NCI-H2107 (cell line): Measurements from ENCODE around the gene B3GALT5.
"Not testable (repeated sequence)": the region's sequence is repeated elsewhere in the genome, so short reads cannot be mapped to it uniquely, and the experiment has no call there.

Experiments used
- DNase-seq: peaks from one replicate; lab custom pipeline; 2025; lab: John Stamatoyannopoulos, UW

B3GALT5 gene, protein sequence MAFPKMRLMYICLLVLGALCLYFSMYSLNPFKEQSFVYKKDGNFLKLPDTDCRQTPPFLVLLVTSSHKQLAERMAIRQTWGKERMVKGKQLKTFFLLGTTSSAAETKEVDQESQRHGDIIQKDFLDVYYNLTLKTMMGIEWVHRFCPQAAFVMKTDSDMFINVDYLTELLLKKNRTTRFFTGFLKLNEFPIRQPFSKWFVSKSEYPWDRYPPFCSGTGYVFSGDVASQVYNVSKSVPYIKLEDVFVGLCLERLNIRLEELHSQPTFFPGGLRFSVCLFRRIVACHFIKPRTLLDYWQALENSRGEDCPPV

DNA sequence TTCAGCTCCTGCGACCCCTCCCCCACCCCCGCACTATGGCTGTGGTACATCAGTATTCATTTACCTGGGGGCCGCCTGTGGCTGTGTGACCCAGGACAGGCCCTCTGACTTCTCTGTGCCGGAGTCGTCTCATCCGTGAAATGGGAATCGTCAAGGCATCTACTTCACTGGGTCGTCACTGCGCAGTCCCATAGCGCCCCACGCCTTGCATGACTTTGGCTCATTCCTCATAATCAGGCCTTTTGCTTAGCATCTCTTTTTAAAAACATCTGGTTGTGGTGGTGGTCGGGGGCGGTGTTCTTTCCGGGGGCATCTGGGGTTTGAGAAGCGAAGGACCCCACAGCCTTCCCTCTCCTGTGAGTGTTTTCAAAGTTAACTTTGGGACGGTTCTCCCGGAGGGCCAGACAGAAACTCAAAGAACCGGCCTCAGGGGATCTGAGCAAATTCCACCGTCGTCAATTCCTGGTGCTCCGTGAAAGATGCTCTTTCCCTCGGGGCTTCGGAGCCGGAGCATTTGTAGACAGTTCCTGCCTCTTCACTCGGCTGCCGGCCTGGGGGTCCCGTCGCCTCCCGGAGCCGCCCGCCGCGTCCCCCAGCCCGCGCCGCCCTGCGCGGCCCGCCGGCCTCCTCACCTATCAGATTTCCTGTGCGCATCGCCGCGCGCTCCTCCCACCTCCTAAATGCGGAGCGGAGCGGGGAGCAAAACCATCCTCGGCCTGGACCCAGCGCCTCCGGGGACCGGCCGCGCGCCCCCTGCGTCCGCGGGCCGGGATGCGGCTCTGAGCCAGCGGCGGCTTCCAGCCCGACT lies at the start of gene B3GALT5:
Gene B3GALT5, plus strand, starts transcription at position 708 of the 808 bp plus-strand sequence. CDS start 47,620 bp downstream, outside the sequence.
- no peak for DNase-seq

DNA sequence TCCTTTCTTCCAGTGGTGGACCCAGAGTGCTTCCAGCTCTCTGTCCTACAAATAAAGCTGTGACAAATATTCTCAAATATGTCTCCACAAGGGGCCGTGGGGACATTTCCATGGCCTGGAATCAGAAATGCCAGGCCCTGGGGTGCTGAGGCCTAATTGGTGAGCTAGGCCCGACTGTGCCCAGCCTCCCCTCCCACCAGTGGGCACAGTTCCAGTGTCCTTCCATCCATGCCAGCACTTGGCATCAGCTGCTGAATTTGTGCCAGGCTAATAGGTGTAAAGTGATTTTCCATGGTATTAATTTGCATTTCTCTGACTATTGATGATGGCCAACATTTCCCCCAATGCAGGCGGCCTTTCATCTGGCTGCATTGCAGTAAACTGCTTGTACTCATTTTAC lies 48.5 kb upstream of the B3GALT5 start:
- no peak for DNase-seq

DNA sequence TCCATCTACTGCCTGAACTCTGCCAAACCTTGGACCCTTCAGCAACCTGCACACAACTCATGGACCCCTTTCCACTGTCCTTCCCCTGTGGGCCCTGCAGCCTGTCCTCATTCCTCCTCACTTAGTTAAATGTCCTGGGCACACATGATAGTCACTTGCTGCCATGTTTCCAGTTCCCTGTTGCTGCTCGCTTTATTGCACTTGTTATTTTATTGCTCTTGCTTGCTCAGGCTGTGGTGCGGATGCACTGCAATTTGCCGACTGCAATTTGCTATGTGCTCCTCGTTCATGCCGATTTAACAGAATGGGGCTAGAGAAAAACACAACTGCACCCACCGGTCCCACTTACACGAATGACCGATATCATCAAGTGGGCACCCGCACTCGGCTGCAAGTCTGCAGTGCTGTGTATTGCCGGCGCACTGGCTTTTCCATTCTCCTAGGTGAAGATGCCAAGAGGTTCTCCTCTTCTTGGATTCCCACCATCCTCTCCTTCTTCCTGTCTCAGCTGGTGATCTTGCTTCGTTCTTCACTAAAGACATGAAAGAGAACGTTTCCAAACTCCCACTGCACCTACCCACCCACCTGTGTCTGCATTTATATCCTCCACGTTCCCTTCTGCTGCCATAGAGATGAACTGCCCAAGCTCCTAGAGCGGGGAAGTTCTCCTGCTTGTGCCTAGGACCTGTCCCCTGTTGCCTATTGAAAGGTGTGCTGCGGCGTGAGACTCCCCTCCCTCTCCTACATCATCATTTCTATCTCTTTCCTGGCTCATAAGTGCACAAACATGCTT lies 45.4 kb upstream of the B3GALT5 start:
- DNase-seq = no peak

DNA sequence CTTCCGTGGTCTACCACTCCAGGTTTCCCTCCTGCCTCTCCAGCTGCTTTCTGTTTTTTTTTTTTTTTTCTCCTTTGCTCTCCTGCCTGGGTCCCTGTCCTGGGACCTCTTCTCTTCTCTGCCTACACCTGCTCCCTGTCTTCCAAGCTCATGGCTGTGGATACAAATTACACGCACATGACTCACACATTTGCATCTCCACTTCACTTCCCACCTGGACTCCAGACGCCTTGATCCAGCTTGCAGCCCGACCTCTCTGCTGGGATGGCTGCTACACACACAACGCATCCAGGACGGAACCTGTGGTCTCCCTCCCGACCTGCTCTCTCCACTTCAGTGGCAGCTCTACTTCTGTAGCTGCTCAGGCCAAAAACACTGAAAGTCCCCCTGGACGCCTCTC lies 44.4 kb upstream of the B3GALT5 start:
- DNase-seq = no peak

DNA sequence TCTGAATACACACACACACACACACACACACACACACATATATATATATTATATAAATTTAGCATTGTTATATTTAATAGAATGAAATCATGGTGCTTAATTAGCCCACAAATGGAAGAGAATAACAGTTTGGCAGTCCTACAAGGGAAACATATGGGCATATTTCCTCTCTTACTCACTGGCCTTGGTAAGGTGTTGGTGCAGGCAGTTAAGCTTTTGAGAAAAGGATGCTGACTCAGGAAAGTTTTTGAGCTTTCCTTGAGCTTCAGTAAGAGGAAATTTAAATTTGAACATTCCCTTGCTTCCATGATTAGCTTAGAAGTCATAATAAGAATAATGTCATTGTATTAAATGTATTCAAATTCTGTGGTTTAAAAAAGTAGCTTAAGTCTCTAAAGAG lies 37.0 kb upstream of the B3GALT5 start:
- DNase-seq = no peak

DNA sequence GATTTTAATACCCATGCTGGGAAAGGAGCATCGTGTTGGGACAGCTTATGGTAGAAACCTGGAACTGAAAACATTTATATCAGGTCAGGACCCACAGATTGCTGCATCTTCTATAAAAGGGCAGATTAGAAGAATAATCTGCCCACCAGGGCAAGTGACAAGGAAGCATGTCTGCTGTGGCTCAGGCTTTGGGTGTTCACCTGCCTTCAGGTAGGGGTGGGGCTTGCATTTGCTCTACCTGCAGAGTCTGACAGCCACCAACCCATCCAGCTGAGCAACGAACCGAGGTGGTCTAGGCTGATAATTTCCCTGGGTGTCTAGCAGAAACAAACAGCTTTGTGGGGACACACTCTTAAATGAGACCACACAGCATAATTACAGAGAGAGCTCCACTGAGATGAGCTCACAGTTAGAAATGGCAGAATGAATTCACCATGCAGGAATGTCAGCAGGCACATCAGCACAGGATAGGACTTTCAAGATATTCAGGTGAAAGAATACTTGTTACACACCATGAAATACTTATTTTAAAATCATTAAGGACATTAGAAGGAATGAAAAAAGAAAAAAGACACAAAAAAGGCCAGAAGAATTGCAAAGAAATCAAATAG lies 36.1 kb upstream of the B3GALT5 start:
- DNase-seq = no peak

DNA sequence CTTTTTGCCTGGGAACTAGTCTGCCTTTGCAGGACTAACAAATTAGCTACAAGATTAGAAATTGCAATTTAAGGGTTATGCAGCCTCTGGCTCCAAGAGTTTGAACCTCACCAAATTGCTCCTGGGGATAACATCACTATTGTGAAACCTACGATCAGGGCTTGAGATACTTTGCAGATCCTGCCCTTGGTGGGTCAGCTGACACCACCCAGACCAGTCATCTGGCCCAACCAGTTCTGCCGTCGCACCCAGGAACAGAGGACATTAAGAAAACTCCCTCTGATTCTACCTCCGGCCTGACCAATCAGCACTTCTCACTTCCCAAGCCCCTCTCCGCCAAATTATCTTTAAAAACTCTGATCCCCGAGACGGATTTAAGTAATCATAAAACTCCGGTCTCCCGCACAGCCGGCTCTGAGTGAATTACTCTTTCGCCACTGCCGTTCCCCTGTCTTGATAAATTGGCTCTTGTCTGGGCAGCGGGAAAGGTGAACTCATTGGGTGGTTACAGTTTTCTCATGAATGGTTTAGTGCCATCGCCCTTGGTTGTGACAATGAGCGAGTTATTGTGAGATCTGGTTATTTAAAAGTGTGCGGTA lies 32.9 kb upstream of the B3GALT5 start:
- no peak for DNase-seq

DNA sequence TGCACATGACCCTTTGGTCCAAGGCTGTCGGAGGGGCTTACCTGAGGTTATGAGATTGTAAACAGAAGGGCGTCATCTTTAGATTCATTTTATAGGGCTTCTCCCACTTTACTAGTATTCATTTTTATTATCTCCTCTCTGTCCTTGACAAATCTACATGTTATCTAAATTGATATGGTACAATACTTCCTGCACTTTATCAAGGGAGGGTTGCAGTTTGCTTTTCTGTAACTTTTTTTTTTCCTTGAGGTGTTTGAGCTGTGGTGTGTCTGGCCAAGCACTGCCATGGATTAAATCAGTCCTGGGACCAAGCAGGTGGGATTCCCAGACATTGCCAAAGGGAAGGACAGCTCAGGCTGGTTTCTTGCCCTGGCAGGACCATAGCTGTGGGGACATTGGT lies 32.0 kb upstream of the B3GALT5 start:
- no peak for DNase-seq

DNA sequence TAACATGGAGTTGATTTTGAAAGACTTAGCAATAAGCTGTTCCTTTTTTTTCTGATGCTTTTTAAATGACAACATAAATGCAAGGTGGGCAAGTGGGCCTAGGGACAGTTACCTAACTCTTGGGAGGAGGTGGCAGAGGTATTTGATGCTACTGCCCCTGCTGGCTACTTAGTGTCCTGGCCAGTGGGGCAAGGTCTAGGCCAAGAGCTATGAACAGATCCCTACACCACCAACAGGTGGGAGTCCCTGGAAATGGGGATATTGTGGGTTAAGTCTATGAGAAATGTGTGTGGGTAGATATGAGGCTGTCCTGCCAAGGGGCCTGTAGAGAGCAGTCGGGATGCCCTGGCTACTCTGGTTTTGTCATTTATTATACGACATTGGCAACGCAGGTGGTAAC lies 31.3 kb upstream of the B3GALT5 start:
- no peak for DNase-seq

DNA sequence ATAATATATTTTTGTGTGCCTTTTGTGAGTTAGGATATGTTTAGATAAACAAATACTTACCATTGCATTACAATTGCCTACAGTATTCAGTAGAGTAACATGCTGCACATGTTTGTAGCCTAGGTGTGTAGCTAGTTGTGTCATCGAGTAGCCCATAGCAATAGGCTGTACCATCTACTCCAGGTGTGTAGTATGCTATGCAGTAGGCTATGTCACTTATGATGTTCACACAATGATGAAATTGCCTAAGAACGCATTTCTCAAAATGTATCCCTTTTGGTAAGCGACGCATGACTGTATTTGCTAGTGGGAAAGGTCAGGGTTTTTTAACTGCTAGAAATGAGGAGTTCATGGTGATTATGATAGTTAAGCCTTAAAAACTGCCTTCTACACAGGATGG lies 30.0 kb upstream of the B3GALT5 start:
- DNase-seq = no peak

DNA sequence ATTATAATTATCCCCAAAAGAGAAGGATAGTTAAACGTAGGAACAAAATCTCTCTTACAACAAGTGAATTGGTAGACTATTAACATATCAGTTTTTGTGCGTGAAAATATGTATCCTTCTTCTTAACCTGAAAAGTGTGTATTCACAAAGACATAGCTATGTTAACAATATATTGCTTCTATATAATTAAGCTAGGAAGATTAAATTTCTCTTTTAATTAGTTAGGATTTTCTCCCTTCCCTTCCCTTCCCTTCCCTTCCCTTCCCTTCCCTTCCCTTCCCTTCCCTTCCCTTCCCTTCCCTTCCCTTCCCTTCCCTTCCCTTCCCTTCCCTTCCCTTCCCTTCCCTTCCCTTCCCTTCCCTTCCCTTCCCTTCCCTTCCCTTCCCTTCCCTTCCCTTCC lies 29.2 kb upstream of the B3GALT5 start:
- DNase-seq = not testable (repeated sequence)

DNA sequence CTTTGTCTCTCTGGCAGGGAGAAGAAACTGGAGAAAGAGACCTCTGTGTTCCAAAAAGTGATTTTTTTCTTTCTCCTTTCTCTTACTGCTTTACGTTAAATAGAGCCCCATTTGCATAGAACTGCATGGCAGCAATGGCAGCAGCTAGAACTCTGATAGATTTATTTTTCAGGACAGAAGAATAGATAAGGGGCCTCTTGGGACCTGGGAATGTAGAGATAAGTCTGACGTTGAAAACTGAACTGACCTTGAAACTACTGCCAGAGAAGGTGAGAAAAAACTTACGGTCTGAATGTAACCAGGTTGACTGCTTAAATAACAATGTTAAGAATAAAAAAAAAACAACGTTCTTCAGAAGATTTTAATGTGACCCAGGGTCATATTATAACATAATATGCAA lies 25.4 kb upstream of the B3GALT5 start:
- DNase-seq = no peak

DNA sequence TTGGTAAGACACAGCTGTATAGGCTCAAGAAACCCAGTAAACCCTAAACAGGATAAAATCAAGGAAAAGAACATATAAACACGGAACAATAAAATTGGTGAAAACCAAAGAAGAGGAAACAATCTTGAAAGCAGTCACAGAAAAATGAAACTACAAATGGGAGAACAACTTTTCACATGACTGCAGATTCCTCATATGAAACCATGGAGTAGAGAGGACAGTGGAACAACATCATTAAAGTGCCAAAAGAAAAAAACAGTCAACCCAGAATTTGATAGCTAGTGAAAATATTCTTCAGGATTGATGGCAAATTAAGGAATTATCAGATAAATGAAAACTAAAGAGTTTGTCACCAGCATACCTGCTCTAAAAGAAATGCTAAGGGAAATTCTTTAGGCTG lies 23.9 kb upstream of the B3GALT5 start:
- no peak for DNase-seq

DNA sequence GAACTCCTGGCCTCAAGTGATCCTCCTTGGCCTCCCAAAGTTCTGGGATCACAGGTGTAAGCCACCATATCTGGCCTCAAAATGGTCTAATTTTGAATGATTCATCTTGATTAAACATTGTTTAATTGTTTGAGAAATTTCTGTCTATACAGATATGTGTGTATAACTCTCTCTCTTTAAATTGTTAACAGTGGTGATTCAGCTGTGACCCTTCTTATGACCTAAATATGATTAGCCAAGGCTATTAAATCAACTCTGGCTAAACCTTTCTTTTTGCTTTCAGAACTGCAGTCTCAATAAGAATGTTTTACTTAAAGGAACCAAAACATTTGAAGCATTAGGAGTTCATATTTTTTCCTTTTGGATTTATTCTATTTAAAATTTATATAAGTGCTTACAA lies 19.2 kb upstream of the B3GALT5 start:
- DNase-seq = no peak

DNA sequence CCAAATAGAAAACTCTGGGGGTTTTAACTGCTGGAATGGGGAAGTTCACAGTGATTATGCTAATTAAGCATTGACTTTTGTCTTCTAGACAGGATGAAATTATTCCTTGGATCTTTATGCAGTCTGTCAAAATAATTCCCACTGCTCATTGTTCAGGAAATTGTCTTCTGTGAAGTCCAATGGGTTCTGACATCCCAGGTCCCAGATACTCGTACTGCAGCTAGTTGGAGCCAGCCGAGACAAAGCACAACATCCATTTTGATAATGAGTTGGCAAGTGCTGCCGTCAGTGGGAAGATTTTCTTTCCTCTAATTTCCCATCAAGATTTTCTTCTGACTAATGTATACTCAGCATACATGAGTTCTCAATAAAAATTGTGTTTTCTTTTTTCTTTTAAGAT lies 17.3 kb upstream of the B3GALT5 start:
- DNase-seq = no peak

DNA sequence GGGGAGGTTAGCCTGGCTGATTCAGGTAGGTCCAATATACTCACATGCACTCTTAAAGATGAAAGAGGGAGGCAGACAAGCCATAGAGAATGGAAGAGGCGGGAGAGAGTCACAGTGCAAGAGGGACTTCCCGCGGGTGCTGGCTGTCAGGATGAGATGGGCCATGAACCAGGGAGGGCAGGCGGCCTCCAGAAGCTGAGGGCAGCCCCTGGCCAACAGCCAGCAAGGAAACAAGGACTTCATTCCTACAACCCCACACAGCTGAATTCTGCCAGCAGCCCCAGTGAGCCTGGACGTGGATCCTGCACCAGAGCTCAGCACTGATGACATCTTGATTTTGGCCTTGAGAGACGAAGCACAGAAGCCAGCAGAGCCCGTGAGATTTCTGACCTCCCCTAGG lies 15.1 kb upstream of the B3GALT5 start:
- DNase-seq = no peak

DNA sequence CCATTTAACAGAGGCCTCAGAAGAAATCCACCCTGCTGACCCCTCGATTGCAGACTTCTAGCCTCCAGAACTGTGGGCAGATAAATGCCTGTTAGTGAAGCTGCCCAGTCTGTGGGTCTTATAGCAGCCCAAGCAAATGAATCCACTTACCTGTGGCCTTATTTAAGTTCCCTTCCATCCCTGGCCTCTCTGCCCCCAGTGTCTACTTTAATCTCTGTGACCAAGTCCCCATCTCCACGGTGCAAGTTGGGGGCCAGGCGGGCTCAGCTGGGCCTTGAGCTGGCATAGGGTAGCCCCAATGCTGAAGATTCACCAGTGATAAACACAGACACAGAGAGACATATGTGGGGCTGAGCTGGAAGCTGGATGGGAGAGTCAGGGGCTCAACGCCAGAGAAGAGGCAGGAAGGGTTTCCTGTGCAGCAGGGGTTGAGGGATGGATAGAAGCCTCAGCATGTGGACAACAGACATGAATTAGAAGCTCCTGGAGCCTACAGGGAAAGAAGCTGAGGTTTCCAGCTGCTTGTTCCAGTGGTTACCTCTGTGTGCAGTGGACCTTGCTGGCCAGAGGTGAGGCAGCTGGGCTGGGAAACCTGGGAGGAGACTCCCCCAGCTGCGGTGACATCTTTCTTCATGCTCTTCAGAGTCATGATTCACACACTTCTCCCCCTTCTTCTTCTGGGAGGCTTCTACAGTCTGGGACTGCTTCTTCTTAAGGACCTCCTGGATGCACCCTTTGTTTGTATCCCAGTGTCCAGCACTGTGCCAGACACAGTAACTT lies 13.4 kb upstream of the B3GALT5 start:
- no peak for DNase-seq

DNA sequence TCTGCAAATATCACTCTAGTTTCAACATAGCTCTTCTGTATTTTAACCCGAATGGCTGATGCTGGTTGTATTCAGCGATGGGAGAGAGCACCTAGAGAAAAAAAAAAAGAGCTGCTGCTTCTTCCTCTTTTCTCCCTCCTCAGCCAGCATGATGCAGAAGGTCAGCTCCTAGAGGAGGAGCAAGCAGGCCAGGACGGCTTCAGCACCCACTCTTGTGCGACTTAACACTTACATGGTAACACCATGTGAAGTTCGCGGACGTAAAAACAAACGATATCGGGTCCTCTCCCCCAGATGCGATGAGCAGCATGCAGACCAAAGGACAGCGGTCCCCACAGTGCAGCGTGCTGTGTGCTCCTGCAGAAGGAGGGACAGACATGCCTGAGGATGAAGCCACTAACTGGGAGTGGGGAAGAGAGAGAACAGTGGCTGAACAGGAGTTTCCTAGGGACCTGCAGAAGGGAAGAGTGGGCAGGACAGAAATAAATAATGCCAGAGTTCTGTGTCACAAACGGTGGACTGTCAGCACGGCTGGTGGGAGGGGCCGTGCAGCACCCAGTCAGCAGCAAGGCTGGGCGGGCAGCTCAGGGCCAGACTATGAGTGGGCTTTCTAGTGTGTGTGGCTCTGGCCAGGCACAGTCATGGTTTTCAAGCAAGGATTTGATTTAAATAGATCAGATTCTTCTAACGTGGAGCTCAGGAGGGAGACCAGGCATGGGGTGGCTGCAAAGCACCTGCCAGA lies 11.4 kb upstream of the B3GALT5 start:
- no peak for DNase-seq

DNA sequence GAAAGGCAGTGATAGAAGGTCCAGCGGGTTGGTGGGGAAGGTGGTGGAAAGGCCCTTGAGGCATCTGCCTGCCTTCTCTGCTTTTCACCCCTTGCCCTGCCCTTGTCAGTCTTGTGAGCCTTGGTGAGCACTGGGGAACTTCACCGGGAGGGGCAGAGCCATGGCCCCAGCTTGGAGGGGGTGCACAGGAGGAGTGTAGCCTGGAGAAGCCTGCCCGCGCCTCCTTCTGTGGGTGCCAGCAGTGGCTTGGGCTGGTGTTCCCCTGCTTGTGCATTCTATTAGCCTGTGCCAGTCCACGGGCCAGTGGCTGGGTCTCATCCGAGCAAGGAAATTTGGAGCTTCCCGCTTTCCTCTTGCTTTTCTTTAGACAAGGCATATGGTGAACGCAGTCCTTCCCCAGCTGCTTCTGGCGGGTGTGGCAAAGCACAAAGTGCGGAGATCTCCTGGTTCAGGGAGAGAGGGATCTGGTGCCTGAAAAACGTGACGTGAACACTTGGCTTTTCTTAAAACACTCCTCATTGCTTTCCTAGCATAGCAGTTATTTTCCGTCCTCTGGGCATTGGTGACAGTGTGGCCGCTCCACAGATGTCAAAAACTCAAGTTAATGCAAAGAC lies 10.6 kb upstream of the B3GALT5 start:
- no peak for DNase-seq

DNA sequence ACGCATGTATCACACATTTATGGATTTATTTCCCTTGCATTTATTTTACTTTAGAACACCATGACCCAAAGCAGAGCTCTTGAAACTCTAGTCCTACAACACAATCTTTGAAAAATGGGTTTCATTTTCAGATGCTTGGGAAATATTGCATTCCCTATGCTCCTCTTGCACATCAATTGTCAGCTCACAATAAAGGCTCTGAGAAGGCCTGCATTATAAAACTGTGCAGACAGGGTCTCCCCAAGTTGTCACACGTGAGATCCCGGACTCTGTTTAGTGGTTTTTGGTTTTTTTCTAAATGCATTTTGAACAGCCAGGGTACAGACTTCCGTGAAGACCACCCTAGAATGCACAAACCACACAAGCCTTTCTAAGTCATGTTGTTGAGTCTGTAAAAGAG lies 9.9 kb upstream of the B3GALT5 start:
- no peak for DNase-seq
